T-helper 1 cell (primary cell): Measurements from ENCODE around the gene FGFR1OP2.
"Not testable (repeated sequence)": the region's sequence is repeated elsewhere in the genome, so short reads cannot be mapped to it uniquely, and the experiment has no call there.

Experiments used
- DNase-seq, 5 donors: peaks; one replicate each; pipeline ENCODE4 v3.0.0-alpha.2; 2012 to 2020
- total RNA-seq, 4 donors: gene quantifications; one replicate each; lab custom pipeline; 2026; lab: John Stamatoyannopoulos, UW

Gene FGFR1OP2
- 67.1 to 97.5 (median 74.9) reads per million in 4 donors for total RNA-seq

DNA sequence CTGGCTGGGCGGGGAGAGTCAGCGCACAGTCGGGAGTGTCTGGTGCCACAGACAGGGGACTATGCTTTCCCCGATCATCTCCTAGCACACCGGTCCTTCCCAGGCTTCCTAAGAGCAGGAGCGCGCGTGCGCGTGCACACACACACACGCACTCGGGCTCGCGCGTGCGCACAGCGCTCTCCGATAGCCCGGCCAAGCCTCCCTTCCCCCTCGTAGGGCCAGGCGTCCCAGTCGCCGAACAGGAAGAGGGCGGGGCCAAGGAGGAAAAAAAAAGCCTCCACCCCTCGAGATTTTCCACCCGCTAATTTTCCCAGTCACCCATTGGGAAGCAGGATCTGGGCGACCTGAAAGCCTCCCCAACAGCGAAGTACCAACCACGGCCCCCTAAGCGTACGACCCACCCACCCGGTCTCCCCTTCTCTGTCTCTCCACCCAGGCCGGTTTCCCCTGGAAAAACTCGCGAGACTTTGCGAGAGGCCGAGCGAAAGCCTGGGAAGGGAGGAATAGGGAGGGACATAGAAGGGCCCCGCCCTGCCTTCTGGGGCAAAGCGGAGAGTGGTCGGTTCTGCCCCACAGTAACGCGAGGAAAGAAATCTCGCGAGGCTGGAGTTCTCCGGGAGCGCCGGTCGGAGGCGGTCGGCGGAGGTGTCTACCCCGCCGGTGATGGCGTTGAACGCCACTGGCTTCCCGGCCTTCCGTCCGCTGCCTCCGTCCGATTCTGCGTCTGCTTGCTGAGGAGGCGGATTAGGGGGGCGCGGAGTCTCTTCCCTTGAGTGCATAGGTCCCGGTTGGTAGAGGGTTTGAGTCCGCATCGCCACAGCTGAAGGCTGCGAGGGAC, at the start of gene FGFR1OP2, which contains the start of gene INTS13:
FGFR1OP2 (plus strand) TSS at position 608 of the 838 bp plus-strand sequence. CDS start 15,689 bp downstream, outside the sequence.
INTS13 (minus strand) TSS at position 119 of the 838 bp plus-strand sequence. CDS start 1,178 bp downstream, outside the sequence.
- DNase-seq: peak; percentile 93 to 98 (median 95)

DNA sequence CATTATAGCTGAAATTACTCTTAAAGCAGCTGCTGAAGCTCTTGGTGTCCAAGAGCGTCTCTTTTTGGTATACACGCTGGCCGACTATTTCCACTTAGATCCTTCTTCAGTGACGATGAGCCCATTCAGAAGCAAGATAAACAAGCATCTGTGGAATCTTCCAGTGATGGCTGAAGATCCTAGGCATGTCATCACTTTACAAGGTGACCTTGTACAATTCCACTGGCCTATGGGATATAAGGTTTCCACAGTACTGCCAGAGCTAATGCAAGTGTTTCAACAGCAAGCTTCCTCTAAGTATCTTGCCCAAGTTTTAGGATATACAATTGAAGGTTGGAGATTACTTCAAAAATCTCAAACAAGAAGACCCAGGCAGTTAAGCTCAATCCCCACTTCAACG, 47.5 kb upstream of the FGFR1OP2 start:
- no peak for DNase-seq

DNA sequence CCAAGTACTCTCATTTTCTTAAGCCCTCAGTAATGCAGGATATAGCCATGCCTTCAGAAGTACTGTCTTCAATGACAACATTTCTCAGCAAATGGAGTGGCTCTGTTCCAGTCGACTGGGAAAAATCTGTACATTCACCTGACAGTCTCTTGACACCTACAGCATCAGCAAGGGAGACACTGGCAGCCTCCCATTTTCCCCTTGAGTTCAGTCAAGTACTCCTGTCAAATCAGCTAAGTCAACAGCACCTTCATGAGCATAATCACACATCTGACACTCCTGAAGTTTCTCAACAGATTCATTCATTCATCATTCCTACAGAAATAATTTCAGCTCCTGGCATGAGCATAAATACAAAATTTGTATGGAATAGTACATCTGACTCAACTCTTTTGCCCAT, 46.6 kb upstream of the FGFR1OP2 start:
- DNase-seq: no peak

DNA sequence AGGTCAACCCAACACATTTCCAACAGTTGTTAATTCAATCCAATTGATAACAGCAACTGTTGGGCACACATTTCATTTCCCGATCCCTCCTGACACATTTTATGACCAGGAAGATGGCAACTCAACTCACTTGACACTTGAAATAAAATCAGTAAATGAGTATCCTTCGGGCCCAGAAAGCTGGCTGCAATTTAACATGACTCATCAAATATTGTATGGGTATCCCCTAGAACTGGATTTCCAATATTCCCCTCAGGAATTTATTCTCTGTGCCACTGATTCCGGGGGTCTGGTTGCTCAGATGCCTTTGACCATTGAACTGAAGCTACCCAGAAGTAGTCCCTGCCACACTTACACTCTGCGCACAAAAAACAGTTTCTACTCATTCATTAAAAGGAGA, 42.6 kb upstream of the FGFR1OP2 start:
- no peak for DNase-seq

DNA sequence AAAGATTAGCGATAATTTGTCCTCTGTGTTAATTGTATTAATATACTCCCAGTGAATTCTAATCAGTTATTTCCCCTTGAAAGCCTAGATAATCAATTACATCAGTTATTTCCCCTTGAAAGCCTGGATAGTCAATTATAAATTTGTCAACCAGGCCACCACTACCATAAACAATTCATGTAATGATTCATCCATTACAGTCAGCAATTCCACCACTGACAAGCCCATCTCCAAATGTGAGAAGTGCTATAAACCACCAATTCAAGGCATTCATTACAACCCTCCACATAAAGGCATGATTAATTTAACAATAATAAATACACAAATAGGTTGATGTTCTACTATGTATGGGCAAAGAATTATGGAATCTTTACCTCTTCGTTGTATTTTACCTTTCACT, 41.4 kb upstream of the FGFR1OP2 start:
- no peak for DNase-seq

DNA sequence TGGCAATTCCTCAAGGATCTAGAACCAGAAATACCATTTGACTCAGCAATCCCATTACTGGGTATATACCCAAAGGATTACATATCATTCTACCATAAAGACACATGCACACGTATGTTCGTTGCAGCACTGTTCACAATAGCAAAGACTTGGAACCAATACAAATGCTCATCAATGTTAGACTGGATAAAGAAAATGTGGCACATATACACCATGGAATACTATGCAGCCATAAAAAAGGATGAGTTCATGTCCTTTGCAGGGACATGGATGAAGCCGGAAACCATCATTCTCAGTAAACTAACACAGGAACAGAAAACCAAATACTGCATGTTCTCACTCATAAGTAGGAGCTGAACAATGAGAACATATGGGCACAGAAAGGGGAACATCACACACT, 34.9 kb upstream of the FGFR1OP2 start:
- DNase-seq: not testable (repeated sequence)

DNA sequence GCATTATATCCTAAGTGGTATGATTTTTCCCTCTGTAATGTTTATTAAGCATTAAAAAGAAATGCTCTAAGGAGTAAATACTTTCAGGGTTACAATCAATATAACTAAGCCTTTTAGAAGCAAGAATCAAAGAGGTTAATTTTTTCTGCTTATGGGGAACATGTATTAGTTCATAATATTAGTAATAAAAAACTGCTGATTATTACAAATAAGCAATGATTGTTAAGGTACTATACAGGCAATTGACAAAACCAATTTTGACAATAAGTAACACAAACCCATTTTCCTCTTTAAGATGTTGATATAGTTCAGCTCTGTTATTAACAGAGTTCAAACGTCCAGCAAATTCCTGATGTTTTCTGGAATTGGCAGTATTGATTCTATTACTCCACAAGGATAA, 32.2 kb upstream of the FGFR1OP2 start:
- no peak for DNase-seq

DNA sequence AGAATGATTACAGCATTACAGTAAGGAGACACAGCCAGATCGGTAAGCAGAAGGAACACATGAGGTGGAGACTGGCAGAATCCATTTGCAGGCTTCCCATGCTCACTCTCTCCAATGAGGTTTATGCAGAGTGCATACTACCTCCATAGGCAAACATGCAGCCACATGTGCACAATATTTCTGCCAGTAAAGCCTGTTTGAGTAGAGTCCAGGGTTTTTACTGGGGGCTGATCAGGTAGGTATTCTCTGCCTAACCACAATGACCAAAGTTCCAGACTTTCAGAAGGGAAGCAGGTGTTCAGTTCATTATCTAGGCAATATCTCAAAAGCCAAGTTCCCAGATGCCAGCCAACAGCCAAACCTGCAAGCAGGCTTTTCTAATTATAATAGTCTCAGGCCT, 31.6 kb upstream of the FGFR1OP2 start:
- no peak for DNase-seq

DNA sequence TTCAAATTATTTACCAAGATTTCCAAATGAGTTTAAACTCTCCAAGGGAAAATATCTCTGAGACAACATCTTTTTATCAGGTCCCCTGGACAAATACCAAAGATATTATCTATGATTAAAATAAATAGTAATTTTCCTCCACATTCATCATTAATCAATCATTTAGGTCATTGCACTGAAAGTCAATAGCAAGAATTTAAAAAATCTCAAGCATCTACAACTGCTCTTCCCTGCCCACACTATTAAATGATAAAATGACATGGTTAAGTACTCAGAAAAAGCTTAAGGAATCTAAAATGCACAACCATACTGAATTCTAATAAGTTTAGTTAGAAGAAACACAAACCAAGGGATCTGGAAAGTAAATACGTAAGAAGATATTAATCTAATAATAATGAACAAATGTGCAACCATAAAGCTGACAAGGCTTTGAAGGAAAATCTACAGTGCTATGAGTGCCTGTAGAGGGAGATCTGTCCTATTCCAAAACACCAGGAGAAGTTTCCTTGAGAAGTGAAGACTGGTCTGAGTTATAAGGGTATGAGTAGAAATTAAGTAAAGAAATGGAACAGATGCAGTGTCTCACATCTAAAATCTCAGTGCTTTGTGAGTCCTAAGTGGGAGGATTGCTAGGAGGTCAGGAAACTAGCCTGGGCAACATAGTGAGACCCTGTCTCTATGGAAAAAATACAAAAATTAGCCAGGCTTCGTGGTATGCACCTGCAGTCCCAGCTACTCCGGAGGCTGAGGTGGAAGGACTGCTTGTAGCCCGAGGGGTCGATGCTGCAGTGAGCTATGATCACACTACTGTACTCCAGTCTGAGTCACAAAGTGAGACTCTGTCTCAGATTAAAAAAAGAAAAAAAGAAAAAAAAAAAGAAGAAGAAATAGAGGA, 19.7 kb upstream of the FGFR1OP2 start:
- DNase-seq: no peak

DNA sequence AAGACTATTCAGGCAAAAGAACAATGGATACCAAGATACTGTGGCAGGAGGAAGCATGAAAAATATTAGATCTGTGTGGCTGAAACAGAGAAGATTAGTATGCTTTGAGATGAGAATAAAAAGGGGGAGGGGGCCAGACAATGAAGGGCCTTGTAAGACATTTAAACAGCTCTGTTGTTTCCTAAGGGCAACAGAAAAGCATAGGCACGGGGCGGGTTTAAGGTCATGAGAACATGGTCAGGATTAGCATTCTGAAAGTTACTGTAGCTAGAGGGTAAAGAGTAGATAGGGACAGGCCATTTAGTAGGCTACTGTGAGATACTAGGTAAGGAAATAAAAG, 19.1 kb upstream of the FGFR1OP2 start:
- no peak for DNase-seq

DNA sequence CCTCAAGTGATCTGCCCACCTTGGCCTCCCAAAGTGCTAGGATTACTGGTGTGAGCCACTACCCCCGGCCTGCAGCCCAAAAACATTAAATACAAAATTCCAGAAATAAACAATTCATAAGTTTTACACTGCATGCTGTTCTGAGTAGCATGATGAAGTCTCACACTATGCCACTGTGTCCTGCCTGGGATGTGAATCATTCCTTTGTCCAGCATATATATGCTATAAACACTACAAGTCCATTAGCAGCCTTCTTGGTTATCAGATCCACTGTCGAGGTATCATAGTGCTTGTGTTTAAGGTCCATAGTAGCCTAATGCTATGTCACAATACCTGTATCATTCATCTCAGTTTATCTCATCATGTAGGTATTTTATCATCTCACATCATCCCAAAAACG, 16.4 kb upstream of the FGFR1OP2 start:
- no peak for DNase-seq

DNA sequence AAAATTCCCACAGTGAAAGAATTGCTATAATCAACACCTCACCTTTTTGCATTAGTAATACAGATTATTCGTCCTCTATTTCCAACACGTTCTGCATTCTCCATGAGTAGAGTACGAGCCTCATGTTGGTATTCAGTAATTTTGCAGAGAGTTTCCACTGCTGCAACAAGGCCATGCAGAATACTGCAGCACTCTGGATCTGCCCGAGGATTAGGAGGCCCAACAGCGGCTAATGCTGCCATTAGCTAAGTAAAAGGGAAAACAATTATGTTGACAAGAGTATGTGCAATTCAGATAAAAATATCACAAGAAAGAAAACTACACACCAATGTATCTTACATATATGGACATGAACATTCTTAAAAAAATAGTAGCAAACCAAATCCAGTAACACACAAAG, 9.6 kb upstream of the FGFR1OP2 start:
- no peak for DNase-seq

DNA sequence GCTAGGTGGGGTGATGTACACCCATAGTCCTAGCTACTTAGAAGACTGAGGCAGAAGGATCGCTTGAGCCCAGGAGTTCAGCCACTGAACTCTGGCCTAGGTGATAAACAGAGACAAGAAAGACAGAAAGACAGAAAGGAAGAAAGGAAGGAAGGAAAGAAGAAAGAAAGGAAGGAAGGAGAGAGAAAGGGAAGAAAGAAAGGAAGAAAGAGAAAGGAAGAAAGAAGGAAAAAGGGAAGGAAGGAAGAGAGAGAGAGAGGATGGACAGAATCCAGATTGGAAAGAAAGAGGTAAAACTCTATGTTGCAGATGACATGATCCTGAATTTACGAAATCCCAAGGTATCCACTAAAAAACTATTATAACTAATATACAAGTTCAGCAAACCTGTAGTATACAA, 8.7 kb upstream of the FGFR1OP2 start:
- DNase-seq: no peak

DNA sequence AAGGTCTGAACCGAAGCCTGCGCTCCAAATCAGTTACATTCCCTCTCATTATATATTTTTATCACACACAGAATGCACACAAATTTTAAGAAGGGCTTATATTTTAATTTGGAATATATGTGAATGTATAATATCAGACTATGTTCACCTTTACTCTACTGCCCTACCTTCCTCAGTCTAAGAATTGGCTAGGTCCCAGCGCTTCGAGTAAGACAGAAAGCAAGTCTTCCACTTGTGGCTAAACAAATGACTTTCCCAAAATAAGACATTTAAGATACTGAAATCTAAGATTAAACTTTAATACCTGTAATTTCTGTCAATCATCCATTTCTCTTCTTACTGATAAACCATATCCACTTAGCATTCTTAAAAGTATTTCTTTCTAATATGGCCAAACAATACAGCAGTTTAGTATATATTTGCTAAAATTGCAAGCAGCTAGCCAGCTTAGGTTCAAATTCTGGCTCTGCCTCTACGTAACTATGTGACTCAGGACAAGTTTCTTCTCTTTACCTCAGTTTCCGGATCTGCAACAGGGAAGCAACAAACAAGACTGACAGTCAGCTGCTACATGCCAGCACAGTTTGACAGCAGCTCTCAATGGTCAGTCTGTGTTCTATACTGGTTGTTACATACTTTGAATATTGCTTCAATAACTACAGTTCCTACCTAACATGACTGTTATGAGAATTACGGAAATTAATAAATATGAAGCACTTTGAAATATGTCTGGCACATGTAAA, 2.5 kb upstream of the FGFR1OP2 start:
- DNase-seq: peak in 1 of 5 donors; percentile 65

DNA sequence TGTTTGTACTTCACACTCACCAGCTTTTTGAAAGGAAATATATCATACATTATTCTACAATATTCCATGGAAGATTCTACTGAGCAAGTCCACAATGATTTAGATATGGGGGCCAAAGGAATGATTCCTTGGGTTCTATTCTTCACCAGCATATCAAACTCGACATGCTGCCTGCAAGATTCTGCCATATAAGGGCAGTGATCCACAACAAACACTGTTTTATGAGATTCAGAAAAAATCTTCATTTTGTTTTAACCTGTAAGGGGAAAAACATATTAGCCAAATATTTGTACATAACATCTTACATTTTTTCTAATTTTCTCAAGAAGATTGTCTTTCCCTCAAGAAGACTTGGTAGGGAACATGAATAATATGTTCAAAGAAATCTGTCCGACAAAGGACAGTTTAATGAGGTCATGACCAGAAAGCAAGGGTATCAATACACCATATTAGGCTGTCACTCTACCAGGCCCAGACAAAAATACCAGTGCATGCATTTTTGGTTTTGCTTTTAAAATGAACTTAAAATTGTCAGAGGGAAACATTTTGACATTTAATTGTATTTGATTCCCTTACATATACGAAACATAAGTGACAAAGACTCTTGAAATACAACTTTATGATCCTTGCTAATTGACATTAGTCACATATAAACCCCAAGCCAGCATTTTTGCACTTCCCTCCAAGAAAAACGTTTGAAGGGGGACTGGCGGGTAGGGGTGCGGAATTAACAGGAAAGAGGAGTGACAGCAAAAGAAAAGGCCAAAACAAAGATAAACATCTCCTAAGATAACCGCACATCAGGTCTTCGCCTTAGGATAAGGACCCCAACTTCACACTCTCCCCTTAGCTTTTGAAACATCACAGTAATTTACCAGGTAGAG, 1.5 kb upstream of the FGFR1OP2 start:
- DNase-seq: peak in 2 of 5 donors; percentile 16 to 37

DNA sequence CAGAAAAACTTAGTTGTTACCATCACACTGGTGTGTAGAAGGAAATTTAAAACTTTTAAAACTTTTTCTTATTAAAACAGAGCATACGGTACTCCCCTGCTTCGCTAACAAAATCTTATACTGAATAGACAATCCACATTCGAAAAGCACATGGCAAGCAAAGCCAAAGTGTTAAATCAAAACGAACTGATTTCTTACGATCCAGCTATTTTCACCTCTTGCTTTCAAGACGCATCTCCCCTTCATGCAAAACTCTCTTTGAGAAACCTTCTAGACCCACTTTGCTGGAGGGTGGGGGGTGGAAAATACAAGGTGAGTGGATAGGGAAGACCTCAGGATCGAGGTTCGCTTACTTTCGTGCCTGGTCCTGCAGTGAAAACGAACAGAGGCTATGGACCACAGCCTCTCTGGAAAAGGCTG, 817 bp upstream of the FGFR1OP2 start:
- DNase-seq: no peak

DNA sequence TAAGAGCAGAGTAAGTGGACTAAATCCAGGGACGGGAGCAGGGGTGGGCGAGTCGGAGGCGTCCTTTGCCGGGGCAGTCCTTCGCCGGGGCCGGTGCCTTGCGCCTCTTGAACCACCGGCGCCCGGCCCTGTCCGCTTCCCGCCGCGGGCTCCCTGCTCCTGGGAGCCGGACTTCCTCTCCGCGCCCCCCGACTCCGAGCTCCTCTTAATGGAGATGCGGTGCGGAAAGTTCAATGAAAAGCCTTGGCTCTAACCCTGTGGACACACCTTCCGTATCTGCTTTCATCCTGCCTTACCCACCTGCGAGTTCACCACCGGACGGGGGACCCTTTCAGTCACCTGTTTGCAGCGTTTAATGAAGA, 412 bp downstream of the FGFR1OP2 start:
- DNase-seq: peak in 1 of 5 donors; percentile 24

DNA sequence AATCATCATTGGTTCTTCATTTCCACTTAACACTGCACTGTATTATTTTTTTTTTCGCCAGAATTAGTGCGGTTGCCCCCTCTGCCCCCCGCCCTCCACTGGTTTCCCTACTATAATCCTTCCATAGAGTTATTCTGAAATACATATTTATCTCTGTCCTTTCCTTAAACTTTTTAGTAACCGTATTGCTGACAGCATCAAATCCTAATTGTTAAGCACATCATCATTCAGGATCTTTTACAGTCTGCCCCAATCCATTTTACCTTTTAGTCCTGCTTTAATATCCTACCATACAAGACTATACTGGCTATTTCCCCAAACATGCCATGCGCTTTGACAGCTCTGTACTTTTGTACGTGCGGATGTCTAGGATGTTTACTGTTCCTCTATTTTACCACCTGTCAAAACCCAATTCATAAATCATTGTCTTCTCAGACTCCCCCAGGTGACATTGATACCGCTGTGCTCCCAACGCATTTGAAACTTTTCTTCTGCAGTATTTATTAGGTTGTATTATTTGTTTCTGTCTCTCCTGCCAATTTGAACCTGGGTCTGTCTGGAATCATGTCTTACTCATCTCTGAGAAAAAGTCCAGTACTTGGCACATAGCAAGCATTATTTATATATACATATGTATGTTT, 1.0 kb downstream of the FGFR1OP2 start:
- DNase-seq: peak in 1 of 5 donors; percentile 11

DNA sequence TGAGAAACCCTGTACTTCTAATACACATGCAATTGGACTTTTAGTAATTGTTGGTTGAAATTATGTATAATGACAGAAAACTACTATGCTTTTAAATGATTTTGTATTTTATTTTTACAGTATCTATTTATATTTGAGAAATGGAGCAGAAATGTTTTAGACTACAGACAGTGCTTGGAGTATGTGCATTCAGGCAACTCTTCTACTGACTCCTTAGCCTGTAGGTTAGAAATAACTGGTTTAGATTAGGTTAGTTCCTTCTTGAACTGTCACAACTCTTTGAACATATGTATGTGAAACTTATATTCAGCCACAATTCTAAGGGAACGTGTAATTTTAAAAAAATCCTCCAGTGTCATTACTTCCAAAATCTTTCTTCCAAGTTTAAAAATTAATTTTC, 1.7 kb downstream of the FGFR1OP2 start:
- DNase-seq: no peak

DNA sequence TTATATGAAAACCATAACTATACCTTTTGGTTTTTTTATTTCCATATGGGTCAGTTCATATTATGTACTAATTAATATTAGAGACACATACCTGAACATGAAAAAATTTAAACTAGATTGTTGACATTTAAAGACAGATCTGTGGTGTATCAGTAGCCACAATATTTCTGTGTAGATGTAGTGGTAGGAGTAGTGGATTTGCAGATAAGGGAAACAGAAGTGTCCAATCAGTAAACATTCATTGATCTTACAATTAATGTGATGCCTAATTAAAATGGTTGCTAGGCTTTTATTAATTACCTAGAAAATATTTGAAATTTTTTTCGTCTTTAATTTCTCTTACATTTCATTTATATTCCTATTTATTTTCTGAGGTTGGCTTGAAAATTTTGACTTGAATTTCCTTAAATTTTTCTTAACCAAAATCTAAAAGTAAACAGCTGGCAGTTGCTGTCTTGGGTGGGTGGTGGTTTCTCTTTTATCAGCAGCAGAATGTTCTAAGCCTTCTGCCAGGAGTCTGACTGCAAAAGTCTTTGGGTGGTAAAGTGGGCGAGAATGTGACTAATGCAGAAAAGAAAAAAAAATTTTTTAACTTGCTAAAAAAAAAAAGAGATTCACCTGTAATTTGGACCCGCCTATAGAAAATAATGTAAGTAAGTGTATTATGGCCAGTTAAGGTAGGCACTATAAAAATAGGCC, 2.4 kb downstream of the FGFR1OP2 start:
- peak in 2 of 5 donors; percentile 15 to 23 for DNase-seq

DNA sequence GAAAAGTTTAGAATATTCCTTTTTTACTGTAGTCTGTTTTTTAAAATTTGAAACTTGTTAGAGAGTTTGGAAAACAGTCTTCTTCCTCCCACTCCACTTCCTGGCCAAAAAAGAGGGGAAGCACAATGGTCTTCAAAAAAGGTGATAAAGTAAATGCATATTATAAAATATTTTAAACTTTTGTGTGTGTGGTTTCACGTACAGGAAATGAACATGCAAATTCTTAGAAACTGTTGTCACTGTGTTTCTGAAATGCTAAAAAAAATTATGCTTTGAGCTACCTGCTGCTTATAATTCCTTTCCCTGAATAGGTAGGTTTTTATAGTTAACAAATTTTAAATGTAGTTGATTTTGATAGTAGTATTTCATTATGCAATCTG, 2.9 kb downstream of the FGFR1OP2 start:
- peak in 1 of 5 donors; percentile 32 for DNase-seq
